BJ (cell line): Measurements from ENCODE around the gene ZDHHC7. TPM values are rescaled to one million over a fixed set of nuclear protein-coding genes. Genes with fewer than 3 reads are reported as not detected.
A peak's percentile ranks its signal among the peaks of the same experiment; 100 is the strongest.

Source experiments
- CTCF ChIA-PET: fragments of 350-600 bp; formaldehyde crosslinking; extraction: SDS; loops from one replicate; lab custom pipeline; 2021; ENCODE audit warnings: antibody characterized with exemption, inconsistent platforms; lab: Yijun Ruan, JAX
- POLR2A ChIA-PET: fragments of 300-600 bp; sonication (Branson Sonifier 250); formaldehyde crosslinking; extraction: SDS; loops from one replicate; lab custom pipeline; 2021; ENCODE audit warnings: antibody characterized with exemption; lab: Charles Lee
- DNase-seq: peaks from one replicate; pipeline ENCODE4 v3.0.0-alpha.2; 2011; ENCODE audit warnings: low read depth
- H3K27me3 ChIP-seq: 2 replicates; pipeline ENCODE4 v1.6.0; 2011; ENCODE audit warnings: low read length; ENCODE audit not compliant: control insufficient read depth, insufficient read depth
- H3K36me3 ChIP-seq: 2 replicates; pipeline ENCODE4 v1.5.1; 2011; ENCODE audit warnings: low read length; ENCODE audit not compliant: control insufficient read depth, insufficient read depth
- H3K4me3 ChIP-seq: 2 replicates; pipeline ENCODE4 v1.5.1; 2011; ENCODE audit warnings: low read depth, mild to moderate bottlenecking, control low read depth, low read length
- CTCF ChIP-seq: IDR thresholded peaks from 2 replicates; pipeline ENCODE4 v1.5.1; 2011; ENCODE audit warnings: low read depth, mild to moderate bottlenecking, control low read depth, inconsistent platforms, low read length, moderate library complexity; ENCODE audit not compliant: insufficient read depth
- polyA plus RNA-seq: library from polyadenylated mRNA; depleted of rRNA; stranded (reverse); fragments of >200 nt; gene quantifications from 2 replicates; pipeline ENCODE4 v1.2.3, GENCODE V29; 2011

Gene ZDHHC7
- polyA plus RNA-seq, 1 experiment = 111 TPM

GRCh38 chr16:85031451-85031850 is 20.1 kb upstream of the ZDHHC7 start:
- POLR2A ChIA-PET = no interaction called here

GRCh38 chr16:85029981-85030401 is 18.7 kb upstream of the ZDHHC7 start:
- ChIA-PET POLR2A (no interaction called here), CTCF (interaction anchor here (0.6 kb wide), 1 partner anchor 20 kb away, joined by 3 read pairs; no protein-coding TSS in a partner anchor)
- TF ChIP-seq CTCF = no peak
- Histone ChIP-seq H3K4me3 (no peak overlapping the region), H3K36me3 (no peaks in the 10 kb centered on the region; the same call in 1 of the 2 replicates), H3K27me3 (no peaks in the 10 kb centered on the region)
- no peak for DNase-seq

More at GRCh38 chr16:85031451-85031850, 20.1 kb upstream of the ZDHHC7 start:
- TF ChIP-seq CTCF = no peak
- CTCF ChIA-PET = no interaction called here
- DNase-seq = no peak
- Histone ChIP-seq H3K4me3 (no peak overlapping the region), H3K36me3 (no peaks in the 10 kb centered on the region; the same call in 1 of the 2 replicates), H3K27me3 (no peaks in the 10 kb centered on the region)

GRCh38 chr16:85029408-85029784 is 18.1 kb upstream of the ZDHHC7 start:
- peak; percentile 52 for DNase-seq

GRCh38 chr16:85028685-85029407 is 17.5 kb upstream of the ZDHHC7 start:
- Histone ChIP-seq H3K4me3 (peak overlapping the region; percentile 6; the same call in 1 of the 2 replicates), H3K27me3 (no peaks in the 10 kb centered on the region), H3K36me3 (no peaks in the 10 kb centered on the region; the same call in 1 of the 2 replicates)
- no peak for DNase-seq
- no peak for TF ChIP-seq CTCF
- CTCF ChIA-PET = interaction anchor here (1.0 to 1.9 kb wide), 4 partner anchors 17 to 58 kb away, joined by 3 to 6 read pairs (median 3); partner anchors contain the start of gene ZDHHC7
- POLR2A ChIA-PET = no interaction called here

More at GRCh38 chr16:85029408-85029784, 18.1 kb upstream of the ZDHHC7 start:
- Histone ChIP-seq H3K4me3 (no peak overlapping the region), H3K27me3 (no peaks in the 10 kb centered on the region), H3K36me3 (no peaks in the 10 kb centered on the region; the same call in 1 of the 2 replicates)
- ChIA-PET POLR2A (no interaction called here), CTCF (no interaction called here)
- no peak for TF ChIP-seq CTCF

GRCh38 chr16:85027958-85028684 is 16.8 kb upstream of the ZDHHC7 start:
- ChIA-PET CTCF (interaction anchor here (0.9 to 1.9 kb wide), 8 partner anchors 16 to 288 kb away, joined by 3 to 6 read pairs (median 4); partner anchors contain the start of gene ZDHHC7), POLR2A (no interaction called here)
- Histone ChIP-seq H3K36me3 (no peaks in the 10 kb centered on the region; the same call in 1 of the 2 replicates), H3K4me3 (peak overlapping the region; percentile 75), H3K27me3 (no peaks in the 10 kb centered on the region)
- no peak for DNase-seq
- peak; percentile 21; the same call in 1 of the 2 replicates for TF ChIP-seq CTCF
